IMR-90 (cell line): ENCODE measurements around the gene C9orf152. TPM values are rescaled to one million over a fixed set of nuclear protein-coding genes. Genes with fewer than 3 reads are reported as not detected.

ENCODE experiments used
- ATAC-seq: fragments of 200-7000 bp; cut with Tn5 transposase; 2 replicates; pipeline ENCODE4 v1.9.1; 2020; ENCODE audit warnings: low read depth, mild to moderate bottlenecking, moderate library complexity
- BruUV-seq: library from RNA; stranded (reverse); fragments of 400-500 nt; replicated peaks from 2 replicates; lab custom pipeline; 2021; lab: Mats Ljungman, UMichigan
- CTCF ChIA-PET: fragments of 300-600 bp; formaldehyde crosslinking; extraction: SDS; loops from one replicate; lab custom pipeline; 2021; ENCODE audit warnings: antibody characterized with exemption; lab: Yijun Ruan, JAX
- POLR2A ChIA-PET: fragments of 300-600 bp; sonication (Branson Sonifier 250); formaldehyde crosslinking; loops from one replicate; lab custom pipeline; 2022; ENCODE audit warnings: antibody characterized with exemption; ENCODE audit not compliant: unreplicated experiment; lab: Charles Lee
- DNase-seq: peaks from one replicate; pipeline ENCODE4 v3.0.0; 2013
- H2AFZ ChIP-seq: replicated peaks from 2 replicates; pipeline ENCODE3; 2013; ENCODE audit warnings: low read length, mild to moderate bottlenecking; ENCODE audit not compliant: poor library complexity
- H2AK5ac ChIP-seq: 2 replicates; pipeline ENCODE4 v1.6.1; 2013; ENCODE audit warnings: low read depth, low read length, inconsistent platforms
- H2AK9ac ChIP-seq: replicated peaks from 2 replicates; pipeline ENCODE3; 2013; ENCODE audit warnings: mild to moderate bottlenecking, low read depth, low read length, moderate library complexity; ENCODE audit not compliant: poor library complexity
- H2BK120ac ChIP-seq: 2 replicates; pipeline ENCODE4 v1.6.1; 2013; ENCODE audit warnings: low read depth, low read length, inconsistent platforms
- H2BK15ac ChIP-seq: 3 replicates; pipeline ENCODE4 v1.6.1; 2013; ENCODE audit warnings: low read depth, low read length, inconsistent platforms
- H2BK20ac ChIP-seq: 2 replicates; pipeline ENCODE4 v1.6.1; 2013; ENCODE audit warnings: low read depth, mild to moderate bottlenecking, inconsistent platforms, low read length, moderate library complexity
- H2BK5ac ChIP-seq: 2 replicates; pipeline ENCODE4 v1.6.1; 2013; ENCODE audit warnings: mild to moderate bottlenecking, low read depth, low read length, inconsistent platforms; ENCODE audit not compliant: poor library complexity, severe bottlenecking
- H3K14ac ChIP-seq: replicated peaks from 2 replicates; pipeline ENCODE4 v1.6.1; 2013; ENCODE audit warnings: low read depth, low read length, inconsistent platforms
- H3K18ac ChIP-seq: 2 replicates; pipeline ENCODE4 v1.6.1; 2013; ENCODE audit warnings: low read depth, low read length, control low read depth
- H3K23ac ChIP-seq: 2 replicates; pipeline ENCODE4 v1.6.1; 2013; ENCODE audit warnings: low read depth, low read length, inconsistent platforms
- H3K27ac ChIP-seq: 2 replicates; pipeline ENCODE4 v1.5.1; 2013; ENCODE audit warnings: mild to moderate bottlenecking, control low read depth, low read length; ENCODE audit not compliant: insufficient read depth
- H3K27me3 ChIP-seq: 2 replicates; pipeline ENCODE4 v1.6.1; 2013; ENCODE audit warnings: low read length; ENCODE audit not compliant: control insufficient read depth, insufficient read depth
- H3K36me3 ChIP-seq: 2 replicates; pipeline ENCODE4 v1.6.1; 2013; ENCODE audit warnings: low read length, mixed read lengths; ENCODE audit not compliant: control insufficient read depth, insufficient read depth
- H3K4ac ChIP-seq: 2 replicates; pipeline ENCODE4 v1.6.1; 2013; ENCODE audit warnings: low read depth, low read length, inconsistent platforms
- H3K4me1 ChIP-seq: 2 replicates; pipeline ENCODE4 v1.6.1; 2013; ENCODE audit warnings: low read length, mixed read lengths; ENCODE audit not compliant: control insufficient read depth, insufficient read depth
- H3K4me2 ChIP-seq: 2 replicates; pipeline ENCODE4 v1.6.1; 2013; ENCODE audit warnings: low read depth, mild to moderate bottlenecking, control low read depth, low read length, moderate library complexity
- H3K4me3 ChIP-seq: 2 replicates; pipeline ENCODE4 v1.5.1; 2013; ENCODE audit warnings: low read depth, mild to moderate bottlenecking, control low read depth, low read length, moderate library complexity; ENCODE audit not compliant: insufficient read depth
- H3K56ac ChIP-seq: 2 replicates; pipeline ENCODE4 v1.6.1; 2013; ENCODE audit warnings: low read length, inconsistent platforms; ENCODE audit not compliant: insufficient read depth; ENCODE audit errors: extremely low read depth
- H3K79me1 ChIP-seq, 2 experiments: 2 replicates each; pipeline ENCODE4 v1.6.1; 2013; ENCODE audit warnings: low read length in 2 of 2, inconsistent platforms in 1 of 2, low read depth in 1 of 2
- H3K9ac ChIP-seq: 2 replicates; pipeline ENCODE4 v1.6.1; 2013; ENCODE audit warnings: low read depth, low read length, control low read depth
- H3K9me1 ChIP-seq: 2 replicates; pipeline ENCODE4 v1.6.1; 2013; ENCODE audit warnings: low read length, inconsistent platforms; ENCODE audit not compliant: insufficient read depth
- H3K9me3 ChIP-seq: 2 replicates; pipeline ENCODE4 v1.6.1; 2013; ENCODE audit warnings: low read length; ENCODE audit not compliant: control insufficient read depth, insufficient read depth
- H4K20me1 ChIP-seq: 2 replicates; pipeline ENCODE4 v1.6.1; 2013; ENCODE audit warnings: low read length, inconsistent platforms; ENCODE audit not compliant: insufficient read depth
- H4K5ac ChIP-seq: 2 replicates; pipeline ENCODE4 v1.6.1; 2013; ENCODE audit warnings: mild to moderate bottlenecking, low read depth, low read length, control low read depth
- H4K8ac ChIP-seq, 2 experiments: 2 replicates each; pipeline ENCODE4 v1.6.1; 2013; ENCODE audit warnings: low read depth in 2 of 2, low read length in 2 of 2, control low read depth in 1 of 2, inconsistent platforms in 1 of 2
- H4K91ac ChIP-seq: 2 replicates; pipeline ENCODE4 v1.6.1; 2013; ENCODE audit warnings: low read depth, low read length, inconsistent platforms; ENCODE audit not compliant: insufficient read depth
- BHLHE40 ChIP-seq: fragments of 150-350 bp; IDR thresholded peaks from 2 replicates; pipeline ENCODE4 v1.6.1; 2016; ENCODE audit warnings: mild to moderate bottlenecking, low read depth, low read length
- CEBPB ChIP-seq: IDR thresholded peaks from 2 replicates; pipeline ENCODE4 v1.6.1; 2012; ENCODE audit warnings: low read depth, low read length, improper control_type of control experiment
- CHD1 ChIP-seq: IDR thresholded peaks from 2 replicates; pipeline ENCODE4 v1.6.1; 2012; ENCODE audit warnings: low read depth, low read length, improper control_type of control experiment
- FOS ChIP-seq: fragments of 150-350 bp; IDR thresholded peaks from 2 replicates; pipeline ENCODE4 v1.6.1; 2016; ENCODE audit warnings: low read depth, low read length
- MAFK ChIP-seq: IDR thresholded peaks from 2 replicates; pipeline ENCODE4 v1.6.1; 2012; ENCODE audit warnings: low read depth, low read length, improper control_type of control experiment
- MAZ ChIP-seq: IDR thresholded peaks from 2 replicates; pipeline ENCODE4 v1.6.1; 2012; ENCODE audit warnings: low read depth, mild to moderate bottlenecking, low read length, improper control_type of control experiment, moderate library complexity, borderline replicate concordance
- MXI1 ChIP-seq: IDR thresholded peaks from 2 replicates; pipeline ENCODE4 v1.6.1; 2012; ENCODE audit warnings: low read depth, mild to moderate bottlenecking, low read length, moderate library complexity, borderline replicate concordance
- NFE2L2 ChIP-seq: fragments of 150-350 bp; IDR thresholded peaks from 2 replicates; pipeline ENCODE4 v1.6.1; 2016; ENCODE audit warnings: low read depth, mild to moderate bottlenecking, low read length
- POLR2A ChIP-seq: IDR thresholded peaks from 2 replicates; pipeline ENCODE4 v1.6.1; 2012; ENCODE audit warnings: mild to moderate bottlenecking, low read depth, low read length
- RAD21 ChIP-seq: IDR thresholded peaks from 2 replicates; pipeline ENCODE4 v1.6.1; 2012; ENCODE audit warnings: low read length, improper control_type of control experiment
- RCOR1 ChIP-seq: IDR thresholded peaks from 2 replicates; pipeline ENCODE4 v1.6.1; 2012; ENCODE audit warnings: mild to moderate bottlenecking, low read length, improper control_type of control experiment; ENCODE audit not compliant: insufficient replicate concordance
- RFX5 ChIP-seq: IDR thresholded peaks from 2 replicates; pipeline ENCODE4 v1.8.0; 2012; ENCODE audit warnings: low read depth, mild to moderate bottlenecking, low read length, moderate library complexity
- SMC3 ChIP-seq: fragments of 150-350 bp; IDR thresholded peaks from 2 replicates; pipeline ENCODE4 v1.6.1; 2016; ENCODE audit warnings: low read depth, mild to moderate bottlenecking, antibody characterized with exemption, low read length, moderate library complexity
- WGBS, 2 experiments: methylation state at CpG; one replicate each; pipeline versions ENCODE4 v1.1.5 to v1.1.7; 2013; ENCODE audit warnings: missing lambda C conversion rate in 2 of 2; ENCODE audit not compliant: insufficient read length in 1 of 2; ENCODE audit errors: extremely low coverage in 2 of 2; 5-methylcytosine and 5-hydroxymethylcytosine counted together
- dilution Hi-C: fragments of 300-500 bp; cut with HindIII; formaldehyde crosslinking; loops from one replicate; pipeline ENCODE4 v1.14.3; 2018; ENCODE audit warnings: low sequenced_read_pairs; ENCODE audit not compliant: unreplicated experiment
- in situ Hi-C: fragments of 300-500 bp; cut with MboI; formaldehyde crosslinking; loops from 3 replicates; pipeline ENCODE4 v1.14.3; 2019; ENCODE audit warnings: low sequenced_read_pairs, inconsistent platforms, mixed read lengths
- intact Hi-C: fragments of 100-400 bp; cut with micrococcal nuclease; formaldehyde crosslinking; loops from 2 replicates; pipeline ENCODE4 v1.10.0; 2022
- polyA plus RNA-seq, 3 experiments: library from polyadenylated mRNA; depleted of rRNA; stranded (reverse); fragments of >200 nt; gene quantifications; 2 replicates each; pipeline ENCODE4 v1.2.3, GENCODE V29; 2012; ENCODE audit warnings: low replicate concordance in 1 of 3
- total RNA-seq: library from RNA; depleted of rRNA; stranded (reverse); fragments of >200 nt; gene quantifications from 2 replicates; pipeline ENCODE4 v1.2.3, GENCODE V29; 2012
- TF ChIP-seq, protein P1 (sequence below): fragments of 150-350 bp; IDR thresholded peaks from 2 replicates; pipeline ENCODE4 v1.6.1; 2016; ENCODE audit warnings: low read depth, mild to moderate bottlenecking, low read length, moderate library complexity, borderline replicate concordance
- TF ChIP-seq, protein P2 (sequence below): conservative IDR thresholded peaks from 2 replicates; pipeline ENCODE4 v1.5.1; 2012; ENCODE audit warnings: mild to moderate bottlenecking, low read depth, low read length, improper control_type of control experiment
- TF ChIP-seq, protein P3 (sequence below): fragments of 150-350 bp; IDR thresholded peaks from 2 replicates; pipeline ENCODE4 v1.6.1; 2017; ENCODE audit warnings: mild to moderate bottlenecking, antibody characterized with exemption, low read length, low read depth

The C9orf152 gene
- total and polyA plus RNA-seq, 2 of the 4 experiments (the other 2 are of a cell fraction) = not detected

DNA sequence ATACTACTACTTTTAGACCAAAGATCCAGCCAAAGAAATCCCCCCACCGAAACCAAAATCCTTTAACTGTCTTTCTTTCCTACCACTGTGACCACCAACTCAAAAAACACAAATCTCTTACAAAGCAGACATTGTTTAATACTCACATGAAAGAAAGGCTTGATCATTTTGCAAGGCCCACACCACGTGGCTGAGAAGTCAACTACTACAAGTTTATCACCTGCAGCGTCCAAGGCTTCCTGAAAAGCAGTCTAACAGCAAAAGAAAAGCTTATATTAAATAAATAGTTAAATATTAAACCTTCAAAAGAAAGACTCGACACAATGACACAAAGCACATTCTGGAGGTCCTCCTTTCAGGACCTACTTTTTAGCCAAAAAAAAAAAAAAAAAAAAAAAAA, 43.3 kb upstream of the C9orf152 start:
- Histone ChIP-seq H3K9me1 (peaks cover 16% of the 10 kb centered on the region), H4K5ac (no peak overlapping the region), H2BK20ac (no peak overlapping the region), H3K9me3 (no peaks in the 10 kb centered on the region), H4K91ac (no peak overlapping the region), H4K8ac (no peak overlapping the region), H3K36me3 (peaks cover 29% of the 10 kb centered on the region), H3K4ac (no peak overlapping the region), H2BK5ac (no peak overlapping the region), H3K56ac (no peak overlapping the region), H2AK5ac (no peak overlapping the region), H2AFZ (no peak overlapping the region), H2BK15ac (no peak overlapping the region), H3K14ac (no peak overlapping the region), H2AK9ac (no peak overlapping the region), H3K4me3 (no peak overlapping the region), H4K20me1 (peaks cover 85% of the 10 kb centered on the region), H3K23ac (0 out of 2 replicates have a peak overlapping the region, but pooled peaks have one; percentile 10), H3K9ac (no peak overlapping the region), H3K27me3 (no peaks in the 10 kb centered on the region), H2BK120ac (no peak overlapping the region), H3K4me1 (no peaks in the 10 kb centered on the region; the same call in 1 of the 2 replicates), H3K79me1 (peaks cover 25 to 74% of the 10 kb centered on the region in 2 experiments), H3K18ac (no peak overlapping the region), H3K4me2 (no peak overlapping the region), H3K27ac (no peak overlapping the region)
- dilution Hi-C loops = no loop called here
- TF ChIP-seq MAFK = no peak
- TF ChIP-seq, protein P1, sequence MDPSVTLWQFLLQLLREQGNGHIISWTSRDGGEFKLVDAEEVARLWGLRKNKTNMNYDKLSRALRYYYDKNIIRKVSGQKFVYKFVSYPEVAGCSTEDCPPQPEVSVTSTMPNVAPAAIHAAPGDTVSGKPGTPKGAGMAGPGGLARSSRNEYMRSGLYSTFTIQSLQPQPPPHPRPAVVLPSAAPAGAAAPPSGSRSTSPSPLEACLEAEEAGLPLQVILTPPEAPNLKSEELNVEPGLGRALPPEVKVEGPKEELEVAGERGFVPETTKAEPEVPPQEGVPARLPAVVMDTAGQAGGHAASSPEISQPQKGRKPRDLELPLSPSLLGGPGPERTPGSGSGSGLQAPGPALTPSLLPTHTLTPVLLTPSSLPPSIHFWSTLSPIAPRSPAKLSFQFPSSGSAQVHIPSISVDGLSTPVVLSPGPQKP = no peak
- TF ChIP-seq FOS = no peak
- no peak for TF ChIP-seq MXI1
- no peak for TF ChIP-seq RCOR1
- TF ChIP-seq CHD1 = no peak
- TF ChIP-seq, protein P2, sequence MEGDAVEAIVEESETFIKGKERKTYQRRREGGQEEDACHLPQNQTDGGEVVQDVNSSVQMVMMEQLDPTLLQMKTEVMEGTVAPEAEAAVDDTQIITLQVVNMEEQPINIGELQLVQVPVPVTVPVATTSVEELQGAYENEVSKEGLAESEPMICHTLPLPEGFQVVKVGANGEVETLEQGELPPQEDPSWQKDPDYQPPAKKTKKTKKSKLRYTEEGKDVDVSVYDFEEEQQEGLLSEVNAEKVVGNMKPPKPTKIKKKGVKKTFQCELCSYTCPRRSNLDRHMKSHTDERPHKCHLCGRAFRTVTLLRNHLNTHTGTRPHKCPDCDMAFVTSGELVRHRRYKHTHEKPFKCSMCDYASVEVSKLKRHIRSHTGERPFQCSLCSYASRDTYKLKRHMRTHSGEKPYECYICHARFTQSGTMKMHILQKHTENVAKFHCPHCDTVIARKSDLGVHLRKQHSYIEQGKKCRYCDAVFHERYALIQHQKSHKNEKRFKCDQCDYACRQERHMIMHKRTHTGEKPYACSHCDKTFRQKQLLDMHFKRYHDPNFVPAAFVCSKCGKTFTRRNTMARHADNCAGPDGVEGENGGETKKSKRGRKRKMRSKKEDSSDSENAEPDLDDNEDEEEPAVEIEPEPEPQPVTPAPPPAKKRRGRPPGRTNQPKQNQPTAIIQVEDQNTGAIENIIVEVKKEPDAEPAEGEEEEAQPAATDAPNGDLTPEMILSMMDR = no peak
- no peak for TF ChIP-seq RFX5
- no peak for TF ChIP-seq RAD21
- TF ChIP-seq BHLHE40 = no peak
- TF ChIP-seq POLR2A = no peak
- no peak for TF ChIP-seq CEBPB
- no peak for TF ChIP-seq SMC3
- TF ChIP-seq MAZ = no peak
- no peak for TF ChIP-seq NFE2L2
- TF ChIP-seq, protein P3, sequence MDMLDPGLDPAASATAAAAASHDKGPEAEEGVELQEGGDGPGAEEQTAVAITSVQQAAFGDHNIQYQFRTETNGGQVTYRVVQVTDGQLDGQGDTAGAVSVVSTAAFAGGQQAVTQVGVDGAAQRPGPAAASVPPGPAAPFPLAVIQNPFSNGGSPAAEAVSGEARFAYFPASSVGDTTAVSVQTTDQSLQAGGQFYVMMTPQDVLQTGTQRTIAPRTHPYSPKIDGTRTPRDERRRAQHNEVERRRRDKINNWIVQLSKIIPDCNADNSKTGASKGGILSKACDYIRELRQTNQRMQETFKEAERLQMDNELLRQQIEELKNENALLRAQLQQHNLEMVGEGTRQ = no peak
- ChIA-PET CTCF (no interaction called here), POLR2A (no interaction called here)
- no TSS peak for BruUV-seq
- no peak for DNase-seq
- WGBS, 2 experiments = no CpG with 5 or more reads among the region's 4 CpGs
- intact Hi-C loops = loop anchor here (10.0 kb wide), 1 partner anchor 324 kb away; the partner anchor contains the start of gene SVEP1
- in situ Hi-C loops = no loop called here
- no peak for ATAC-seq
